ENCODE results near the gene PTMA.

The PTMA gene

DNA sequence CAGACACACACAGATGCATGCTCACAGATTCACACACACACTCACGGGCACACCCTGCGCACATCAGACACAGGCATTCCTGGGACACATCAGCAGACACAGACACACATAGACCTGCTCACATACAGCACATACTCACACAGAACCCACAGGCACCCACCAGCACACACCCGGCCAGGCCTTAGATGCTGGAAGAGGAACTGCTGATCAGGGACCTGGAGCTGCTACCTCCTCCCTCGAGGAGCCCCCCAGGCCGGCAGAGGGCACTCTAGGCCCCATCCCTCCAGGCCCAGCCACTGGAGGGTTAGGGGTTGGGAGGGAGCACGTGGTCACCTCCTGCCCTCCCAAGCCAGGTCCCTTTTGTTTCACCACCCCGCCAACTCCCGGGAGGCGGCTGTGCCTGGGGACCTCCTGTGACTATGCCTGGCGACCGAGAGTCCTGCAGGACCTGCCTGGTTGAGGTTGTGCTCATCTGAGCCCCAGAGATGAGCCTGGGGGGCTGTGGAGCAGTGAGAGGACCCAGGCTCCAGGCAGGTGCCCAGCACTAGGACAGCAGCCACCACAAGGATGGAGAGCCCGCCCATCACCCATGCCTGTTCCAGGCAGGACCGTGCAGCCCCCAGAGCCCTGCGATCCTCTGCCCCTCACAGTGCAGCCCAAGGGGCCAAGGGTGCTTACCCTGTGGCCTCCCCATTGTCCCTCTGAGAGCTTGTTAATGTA, 21.0 kb upstream of the PTMA start:
- H3K4me3 ChIP-seq (ENCODE audit: low read depth in 1 of 2, low read length in 1 of 2), result no peak overlapping the region
- H3K36me3 ChIP-seq, result no peaks in the 10 kb centered on the region
- H3K27me3 ChIP-seq, result peaks cover 5% of the 10 kb centered on the region
- no peaks in the 10 kb centered on the region for H3K9me3 ChIP-seq
- TF ChIP-seq, protein P1, sequence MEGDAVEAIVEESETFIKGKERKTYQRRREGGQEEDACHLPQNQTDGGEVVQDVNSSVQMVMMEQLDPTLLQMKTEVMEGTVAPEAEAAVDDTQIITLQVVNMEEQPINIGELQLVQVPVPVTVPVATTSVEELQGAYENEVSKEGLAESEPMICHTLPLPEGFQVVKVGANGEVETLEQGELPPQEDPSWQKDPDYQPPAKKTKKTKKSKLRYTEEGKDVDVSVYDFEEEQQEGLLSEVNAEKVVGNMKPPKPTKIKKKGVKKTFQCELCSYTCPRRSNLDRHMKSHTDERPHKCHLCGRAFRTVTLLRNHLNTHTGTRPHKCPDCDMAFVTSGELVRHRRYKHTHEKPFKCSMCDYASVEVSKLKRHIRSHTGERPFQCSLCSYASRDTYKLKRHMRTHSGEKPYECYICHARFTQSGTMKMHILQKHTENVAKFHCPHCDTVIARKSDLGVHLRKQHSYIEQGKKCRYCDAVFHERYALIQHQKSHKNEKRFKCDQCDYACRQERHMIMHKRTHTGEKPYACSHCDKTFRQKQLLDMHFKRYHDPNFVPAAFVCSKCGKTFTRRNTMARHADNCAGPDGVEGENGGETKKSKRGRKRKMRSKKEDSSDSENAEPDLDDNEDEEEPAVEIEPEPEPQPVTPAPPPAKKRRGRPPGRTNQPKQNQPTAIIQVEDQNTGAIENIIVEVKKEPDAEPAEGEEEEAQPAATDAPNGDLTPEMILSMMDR (IDR thresholded peaks at IDR 0.05), result no peak
- H3K27ac ChIP-seq, result no peak overlapping the region
- H3K4me1 ChIP-seq (ENCODE audit: control insufficient read depth in 1 of 2, insufficient read depth in 1 of 2, low read depth in 1 of 2, low read length in 1 of 2), result peaks cover 5 to 9% of the 10 kb centered on the region in 2 experiments

- Histone ChIP-seq H3K27me3 (no peaks in the 10 kb centered on the region), H3K4me3 (ENCODE audit: low read depth in 1 of 2, low read length in 1 of 2) (no peak overlapping the region), H3K9me3 (no peaks in the 10 kb centered on the region), H3K27ac (no peak overlapping the region), H3K4me1 (ENCODE audit: control insufficient read depth in 1 of 2, insufficient read depth in 1 of 2, low read depth in 1 of 2, low read length in 1 of 2) (peaks cover 9 to 13% of the 10 kb centered on the region in 2 experiments), H3K36me3 (no peaks in the 10 kb centered on the region)
- TF ChIP-seq, protein P1 (IDR thresholded peaks at IDR 0.05), result no peak
Observed at GRCh38 chr2:231687961-231688360, 20.4 kb upstream of the PTMA start.

- H3K36me3 ChIP-seq, result no peaks in the 10 kb centered on the region
- H3K27me3 ChIP-seq, result no peaks in the 10 kb centered on the region
- H3K9me3 ChIP-seq, result no peaks in the 10 kb centered on the region
- H3K4me3 ChIP-seq (ENCODE audit: low read depth in 1 of 2, low read length in 1 of 2), result no peak overlapping the region
- TF ChIP-seq, protein P1 (IDR thresholded peaks at IDR 0.05), result no peak
- peaks cover 17 to 21% of the 10 kb centered on the region in 2 experiments for H3K4me1 ChIP-seq (ENCODE audit: control insufficient read depth in 1 of 2, insufficient read depth in 1 of 2, low read depth in 1 of 2, low read length in 1 of 2)
- H3K27ac ChIP-seq, result no peak overlapping the region
Observed at GRCh38 chr2:231688719-231689118, 19.6 kb upstream of the PTMA start.

GRCh38 chr2:231689124-231689893, 19.0 kb upstream of the PTMA start:
- Histone ChIP-seq H3K4me3 (ENCODE audit: low read depth in 1 of 2, low read length in 1 of 2) (no peak overlapping the region), H3K27ac (no peak overlapping the region), H3K36me3 (no peaks in the 10 kb centered on the region), H3K4me1 (ENCODE audit: control insufficient read depth in 1 of 2, insufficient read depth in 1 of 2, low read depth in 1 of 2, low read length in 1 of 2) (peaks cover 19 to 26% of the 10 kb centered on the region in 2 experiments), H3K9me3 (no peaks in the 10 kb centered on the region), H3K27me3 (no peaks in the 10 kb centered on the region)
- TF ChIP-seq, protein P1 (IDR thresholded peaks at IDR 0.05), result no peak

- peaks cover 19 to 31% of the 10 kb centered on the region in 2 experiments for H3K4me1 ChIP-seq (ENCODE audit: control insufficient read depth in 1 of 2, insufficient read depth in 1 of 2, low read depth in 1 of 2, low read length in 1 of 2)
- TF ChIP-seq, protein P1 (IDR thresholded peaks at IDR 0.05), result no peak
- no peaks in the 10 kb centered on the region for H3K9me3 ChIP-seq
- no peaks in the 10 kb centered on the region for H3K36me3 ChIP-seq
- H3K27ac ChIP-seq, result no peak overlapping the region
- no peaks in the 10 kb centered on the region for H3K27me3 ChIP-seq
- no peak overlapping the region for H3K4me3 ChIP-seq (ENCODE audit: low read depth in 1 of 2, low read length in 1 of 2)
Observed at GRCh38 chr2:231691251-231691772, 17.0 kb upstream of the PTMA start.
